ENCODE results near the gene CACNA2D3.

DNA sequence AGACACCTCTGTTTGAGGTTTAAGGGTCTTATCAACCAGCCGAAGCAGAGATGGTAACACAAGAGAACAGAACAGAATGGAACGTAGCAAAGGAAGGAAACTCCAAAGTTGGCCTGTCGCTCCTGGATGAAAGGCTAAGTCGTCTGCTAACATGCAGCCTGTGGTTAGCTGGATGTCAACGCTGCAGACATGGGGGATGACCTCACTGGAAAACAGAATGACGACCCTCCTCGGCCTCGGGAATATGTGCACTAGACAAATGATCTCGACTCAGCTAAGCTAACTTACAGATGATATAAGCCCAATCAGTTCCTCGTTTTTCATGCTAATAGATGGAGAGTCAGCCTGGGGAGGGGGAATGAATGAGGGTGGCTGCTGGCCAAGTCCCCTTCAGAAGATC lies 983.3 kb downstream of the CACNA2D3 start:
- TF ChIP-seq GATA3 (IDR thresholded peaks at IDR 0.05; ENCODE audit: low read depth, low read length) (no peak), GATA2 (IDR thresholded peaks at IDR 0.05; ENCODE audit: low read depth, low read length) (no peak)
